Gastrocnemius medialis (tissue), 4 donors: ENCODE results near the gene DMWD.

Source experiments
- POLR2A ChIP-seq, 2 donors: fragments of 450-650 bp; IDR thresholded peaks; one replicate each; pipeline ENCODE4 v1.6.1; 2017; ENCODE audit warnings: antibody characterized with exemption in 2 of 2, mild to moderate bottlenecking in 2 of 2, moderate library complexity in 2 of 2
- TF ChIP-seq, protein P1 (sequence below), 5 experiments: fragments of 450-650 bp in 3 of 5; fragments of 200-600 bp in 2 of 5; sonication (generic) in 2 of 5; IDR thresholded peaks in 4 of 5; conservative IDR thresholded peaks in 1 of 5; 1 replicate in 4 of 5; 2 replicates in 1 of 5; pipeline ENCODE4 v1.5.1; 2016 to 2019; ENCODE audit warnings: antibody characterized with exemption in 5 of 5, mild to moderate bottlenecking in 3 of 5, moderate library complexity in 3 of 5

DNA sequence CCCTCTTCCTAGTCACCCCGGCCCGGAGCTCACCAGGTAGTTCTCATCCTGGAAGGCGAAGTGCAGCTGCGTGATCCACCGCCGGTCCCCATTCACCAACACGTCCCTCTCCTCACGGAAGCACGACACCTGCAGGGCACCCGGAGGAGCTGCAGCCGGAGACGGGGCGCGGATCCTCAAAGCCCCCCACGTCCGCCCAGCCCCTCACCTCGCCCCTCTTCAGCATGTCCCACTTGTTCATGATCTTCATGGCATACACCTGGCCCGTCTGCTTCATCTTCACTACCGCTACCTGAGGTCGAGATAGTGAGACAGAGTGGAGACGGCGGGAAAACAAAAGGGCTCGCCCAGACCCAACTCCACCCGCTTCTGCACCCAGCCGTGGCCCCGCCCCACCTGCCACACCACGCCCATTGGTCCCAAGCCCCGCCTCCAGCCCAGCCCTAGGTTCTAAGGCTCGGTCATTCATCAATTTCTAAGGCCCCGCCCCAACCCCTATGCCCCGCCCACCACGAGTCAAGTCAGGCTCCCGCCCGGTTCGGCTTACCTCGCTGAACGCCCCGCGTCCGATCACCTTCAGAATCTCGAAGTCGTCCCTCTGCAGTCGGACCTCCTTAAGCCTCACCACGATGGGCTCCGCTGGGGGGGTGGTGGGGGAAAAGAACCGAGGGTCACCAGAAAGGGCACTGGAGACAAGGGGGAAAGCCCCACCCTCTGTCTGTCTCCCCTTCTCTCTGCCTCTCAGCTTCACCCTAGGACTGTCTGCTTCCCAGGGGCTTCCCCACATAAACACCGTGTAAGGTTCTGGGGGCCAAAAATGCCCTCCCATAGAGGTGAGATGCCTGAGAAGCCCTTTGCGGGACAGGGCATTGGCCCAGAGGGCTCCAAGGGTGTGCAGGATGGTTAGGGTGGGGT is 13.2 kb downstream of the DMWD start:
- no peak for TF ChIP-seq POLR2A (IDR thresholded peaks at IDR 0.05)
- TF ChIP-seq, protein P1, sequence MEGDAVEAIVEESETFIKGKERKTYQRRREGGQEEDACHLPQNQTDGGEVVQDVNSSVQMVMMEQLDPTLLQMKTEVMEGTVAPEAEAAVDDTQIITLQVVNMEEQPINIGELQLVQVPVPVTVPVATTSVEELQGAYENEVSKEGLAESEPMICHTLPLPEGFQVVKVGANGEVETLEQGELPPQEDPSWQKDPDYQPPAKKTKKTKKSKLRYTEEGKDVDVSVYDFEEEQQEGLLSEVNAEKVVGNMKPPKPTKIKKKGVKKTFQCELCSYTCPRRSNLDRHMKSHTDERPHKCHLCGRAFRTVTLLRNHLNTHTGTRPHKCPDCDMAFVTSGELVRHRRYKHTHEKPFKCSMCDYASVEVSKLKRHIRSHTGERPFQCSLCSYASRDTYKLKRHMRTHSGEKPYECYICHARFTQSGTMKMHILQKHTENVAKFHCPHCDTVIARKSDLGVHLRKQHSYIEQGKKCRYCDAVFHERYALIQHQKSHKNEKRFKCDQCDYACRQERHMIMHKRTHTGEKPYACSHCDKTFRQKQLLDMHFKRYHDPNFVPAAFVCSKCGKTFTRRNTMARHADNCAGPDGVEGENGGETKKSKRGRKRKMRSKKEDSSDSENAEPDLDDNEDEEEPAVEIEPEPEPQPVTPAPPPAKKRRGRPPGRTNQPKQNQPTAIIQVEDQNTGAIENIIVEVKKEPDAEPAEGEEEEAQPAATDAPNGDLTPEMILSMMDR (IDR thresholded peaks at IDR 0.05 in 4 of 5, conservative IDR thresholded peaks at IDR 0.05 in 1 of 5) = peak in 2 of 5 experiments; percentile 25 to 33
